Measurements from ENCODE around the gene POM121C.
"Not testable (repeated sequence)": the region's sequence is repeated elsewhere in the genome, so short reads cannot be mapped to it uniquely, and the experiment has no call there.

Gene POM121C

GRCh38 chr7:75460541-75460940 is 25.6 kb downstream of the POM121C start:
- POLR2A ChIA-PET; H3K9me3 ChIP-seq (ENCODE audit: control insufficient read depth, insufficient read depth, low read depth, low read length); H3K36me3 ChIP-seq (ENCODE audit: control insufficient read depth in 2 of 2, insufficient read depth in 1 of 2, low read length in 2 of 2); CTCF ChIA-PET; H3K27ac ChIP-seq (ENCODE audit: extremely low read depth, low read depth, low read length); H3K4me3 ChIP-seq (ENCODE audit: low read depth, low read length); H3K4me1 ChIP-seq (ENCODE audit: control insufficient read depth, insufficient read depth, low read length): not testable (repeated sequence)

GRCh38 chr7:75458034-75458433 is 28.1 kb downstream of the POM121C start:
- H3K4me1 ChIP-seq (ENCODE audit: control insufficient read depth, insufficient read depth, low read length); H3K4me3 ChIP-seq (ENCODE audit: low read depth, low read length); H3K27ac ChIP-seq (ENCODE audit: extremely low read depth, low read depth, low read length); CTCF ChIA-PET; H3K9me3 ChIP-seq (ENCODE audit: control insufficient read depth, insufficient read depth, low read depth, low read length); H3K36me3 ChIP-seq (ENCODE audit: control insufficient read depth in 2 of 2, insufficient read depth in 1 of 2, low read length in 2 of 2); POLR2A ChIA-PET: not testable (repeated sequence)

- POLR2A ChIA-PET; CTCF ChIA-PET; H3K36me3 ChIP-seq (ENCODE audit: control insufficient read depth in 2 of 2, insufficient read depth in 1 of 2, low read length in 2 of 2); H3K4me3 ChIP-seq (ENCODE audit: low read depth, low read length); H3K9me3 ChIP-seq (ENCODE audit: control insufficient read depth, insufficient read depth, low read depth, low read length); H3K27ac ChIP-seq (ENCODE audit: extremely low read depth, low read depth, low read length); H3K4me1 ChIP-seq (ENCODE audit: control insufficient read depth, insufficient read depth, low read length): not testable (repeated sequence)
Measured at GRCh38 chr7:75456403-75456802, 29.7 kb downstream of the POM121C start.

GRCh38 chr7:75452494-75452955 is 33.6 kb downstream of the POM121C start:
- CTCF ChIA-PET; H3K9me3 ChIP-seq (ENCODE audit: control insufficient read depth, insufficient read depth, low read depth, low read length); H3K36me3 ChIP-seq (ENCODE audit: control insufficient read depth in 2 of 2, insufficient read depth in 1 of 2, low read length in 2 of 2); H3K4me3 ChIP-seq (ENCODE audit: low read depth, low read length); H3K27ac ChIP-seq (ENCODE audit: extremely low read depth, low read depth, low read length); H3K4me1 ChIP-seq (ENCODE audit: control insufficient read depth, insufficient read depth, low read length); POLR2A ChIA-PET: not testable (repeated sequence)
- TF ChIP-seq SCRT1 (tag by site-specific recombination; IDR thresholded peaks at IDR 0.05; ENCODE audit: borderline replicate concordance) (peak; percentile 97), SCRT2 (tag by site-specific recombination; IDR thresholded peaks at IDR 0.05) (peak; percentile 97)

GRCh38 chr7:75449946-75450345 is 36.2 kb downstream of the POM121C start:
- H3K4me3 ChIP-seq (ENCODE audit: low read depth, low read length); H3K27ac ChIP-seq (ENCODE audit: extremely low read depth, low read depth, low read length); CTCF ChIA-PET; POLR2A ChIA-PET; H3K9me3 ChIP-seq (ENCODE audit: control insufficient read depth, insufficient read depth, low read depth, low read length); H3K36me3 ChIP-seq (ENCODE audit: control insufficient read depth in 2 of 2, insufficient read depth in 1 of 2, low read length in 2 of 2); H3K4me1 ChIP-seq (ENCODE audit: control insufficient read depth, insufficient read depth, low read length): not testable (repeated sequence)

- H3K9me3 ChIP-seq (ENCODE audit: control insufficient read depth, insufficient read depth, low read depth, low read length); POLR2A ChIA-PET; CTCF ChIA-PET; H3K4me1 ChIP-seq (ENCODE audit: control insufficient read depth, insufficient read depth, low read length): not testable (repeated sequence)
- H3K36me3 ChIP-seq (ENCODE audit: control insufficient read depth in 2 of 2, insufficient read depth in 1 of 2, low read length in 2 of 2): peaks cover 15 to 30% of the 10 kb centered on the region in 2 experiments
- TF ChIP-seq ZBTB26 (tag by site-specific recombination; optimal IDR thresholded peaks at IDR 0.05) (peak; percentile 37), ZSCAN30 (tag by site-specific recombination; IDR thresholded peaks at IDR 0.05) (0 out of 2 replicates have a peak, but pooled peaks have one; percentile 32)
- H3K4me3 ChIP-seq (ENCODE audit: low read depth, low read length): peak overlapping the region; percentile 53
- peak overlapping the region; percentile 31; the same call in 1 of the 2 replicates for H3K27ac ChIP-seq (ENCODE audit: extremely low read depth, low read depth, low read length)
Measured at GRCh38 chr7:75442465-75443111, 43.5 kb downstream of the POM121C start.

- POLR2A ChIA-PET; H3K4me1 ChIP-seq (ENCODE audit: control insufficient read depth, insufficient read depth, low read length); H3K9me3 ChIP-seq (ENCODE audit: control insufficient read depth, insufficient read depth, low read depth, low read length); CTCF ChIA-PET: not testable (repeated sequence)
- peak overlapping the region; percentile 24; the same call in 1 of the 2 replicates for H3K27ac ChIP-seq (ENCODE audit: extremely low read depth, low read depth, low read length)
- H3K4me3 ChIP-seq (ENCODE audit: low read depth, low read length): peak overlapping the region; percentile 47
- peaks cover 18 to 35% of the 10 kb centered on the region in 2 experiments for H3K36me3 ChIP-seq (ENCODE audit: control insufficient read depth in 2 of 2, insufficient read depth in 1 of 2, low read length in 2 of 2)
Measured at GRCh38 chr7:75442101-75442464, 44.0 kb downstream of the POM121C start.

GRCh38 chr7:75439000-75439399 is 47.1 kb downstream of the POM121C start:
- H3K9me3 ChIP-seq (ENCODE audit: control insufficient read depth, insufficient read depth, low read depth, low read length); POLR2A ChIA-PET; H3K27ac ChIP-seq (ENCODE audit: extremely low read depth, low read depth, low read length); H3K4me1 ChIP-seq (ENCODE audit: control insufficient read depth, insufficient read depth, low read length); H3K4me3 ChIP-seq (ENCODE audit: low read depth, low read length): not testable (repeated sequence)
- CTCF ChIA-PET: interaction anchor here (0.6 kb wide), 1 partner anchor 315 kb away, joined by 3 read pairs; no protein-coding TSS in a partner anchor
- H3K36me3 ChIP-seq (ENCODE audit: control insufficient read depth in 2 of 2, insufficient read depth in 1 of 2, low read length in 2 of 2): peaks cover 43 to 64% of the 10 kb centered on the region in 2 experiments

GRCh38 chr7:75423481-75423880 is 62.6 kb downstream of the POM121C start:
- H3K27ac ChIP-seq (ENCODE audit: extremely low read depth, low read depth, low read length); H3K9me3 ChIP-seq (ENCODE audit: control insufficient read depth, insufficient read depth, low read depth, low read length); CTCF ChIA-PET; H3K4me1 ChIP-seq (ENCODE audit: control insufficient read depth, insufficient read depth, low read length); POLR2A ChIA-PET; H3K4me3 ChIP-seq (ENCODE audit: low read depth, low read length): not testable (repeated sequence)
- peaks cover 4 to 24% of the 10 kb centered on the region in 2 experiments; a peak in 2 of 3 replicates for H3K36me3 ChIP-seq (ENCODE audit: control insufficient read depth in 2 of 2, insufficient read depth in 1 of 2, low read length in 2 of 2)

Measured in HEK293 (cell line).